Diencephalon (tissue), 1 donor: ENCODE data around the gene INVS. TPM values are rescaled to one million over a fixed set of nuclear protein-coding genes. Genes with fewer than 3 reads are reported as not detected.

ENCODE experiments used
- small RNA-seq: library from RNA; depleted of rRNA; stranded (forward); fragments of <200 nt; gene quantifications from one replicate; pipeline ENCODE3, GENCODE V24; 2014
- total RNA-seq: library from RNA; depleted of rRNA; stranded (reverse); fragments of >200 nt; gene quantifications from one replicate; pipeline ENCODE4 v1.2.3, GENCODE V29; 2014

The INVS gene, protein sequence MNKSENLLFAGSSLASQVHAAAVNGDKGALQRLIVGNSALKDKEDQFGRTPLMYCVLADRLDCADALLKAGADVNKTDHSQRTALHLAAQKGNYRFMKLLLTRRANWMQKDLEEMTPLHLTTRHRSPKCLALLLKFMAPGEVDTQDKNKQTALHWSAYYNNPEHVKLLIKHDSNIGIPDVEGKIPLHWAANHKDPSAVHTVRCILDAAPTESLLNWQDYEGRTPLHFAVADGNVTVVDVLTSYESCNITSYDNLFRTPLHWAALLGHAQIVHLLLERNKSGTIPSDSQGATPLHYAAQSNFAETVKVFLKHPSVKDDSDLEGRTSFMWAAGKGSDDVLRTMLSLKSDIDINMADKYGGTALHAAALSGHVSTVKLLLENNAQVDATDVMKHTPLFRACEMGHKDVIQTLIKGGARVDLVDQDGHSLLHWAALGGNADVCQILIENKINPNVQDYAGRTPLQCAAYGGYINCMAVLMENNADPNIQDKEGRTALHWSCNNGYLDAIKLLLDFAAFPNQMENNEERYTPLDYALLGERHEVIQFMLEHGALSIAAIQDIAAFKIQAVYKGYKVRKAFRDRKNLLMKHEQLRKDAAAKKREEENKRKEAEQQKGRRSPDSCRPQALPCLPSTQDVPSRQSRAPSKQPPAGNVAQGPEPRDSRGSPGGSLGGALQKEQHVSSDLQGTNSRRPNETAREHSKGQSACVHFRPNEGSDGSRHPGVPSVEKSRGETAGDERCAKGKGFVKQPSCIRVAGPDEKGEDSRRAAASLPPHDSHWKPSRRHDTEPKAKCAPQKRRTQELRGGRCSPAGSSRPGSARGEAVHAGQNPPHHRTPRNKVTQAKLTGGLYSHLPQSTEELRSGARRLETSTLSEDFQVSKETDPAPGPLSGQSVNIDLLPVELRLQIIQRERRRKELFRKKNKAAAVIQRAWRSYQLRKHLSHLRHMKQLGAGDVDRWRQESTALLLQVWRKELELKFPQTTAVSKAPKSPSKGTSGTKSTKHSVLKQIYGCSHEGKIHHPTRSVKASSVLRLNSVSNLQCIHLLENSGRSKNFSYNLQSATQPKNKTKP
- 23.3 TPM for total RNA-seq

DNA sequence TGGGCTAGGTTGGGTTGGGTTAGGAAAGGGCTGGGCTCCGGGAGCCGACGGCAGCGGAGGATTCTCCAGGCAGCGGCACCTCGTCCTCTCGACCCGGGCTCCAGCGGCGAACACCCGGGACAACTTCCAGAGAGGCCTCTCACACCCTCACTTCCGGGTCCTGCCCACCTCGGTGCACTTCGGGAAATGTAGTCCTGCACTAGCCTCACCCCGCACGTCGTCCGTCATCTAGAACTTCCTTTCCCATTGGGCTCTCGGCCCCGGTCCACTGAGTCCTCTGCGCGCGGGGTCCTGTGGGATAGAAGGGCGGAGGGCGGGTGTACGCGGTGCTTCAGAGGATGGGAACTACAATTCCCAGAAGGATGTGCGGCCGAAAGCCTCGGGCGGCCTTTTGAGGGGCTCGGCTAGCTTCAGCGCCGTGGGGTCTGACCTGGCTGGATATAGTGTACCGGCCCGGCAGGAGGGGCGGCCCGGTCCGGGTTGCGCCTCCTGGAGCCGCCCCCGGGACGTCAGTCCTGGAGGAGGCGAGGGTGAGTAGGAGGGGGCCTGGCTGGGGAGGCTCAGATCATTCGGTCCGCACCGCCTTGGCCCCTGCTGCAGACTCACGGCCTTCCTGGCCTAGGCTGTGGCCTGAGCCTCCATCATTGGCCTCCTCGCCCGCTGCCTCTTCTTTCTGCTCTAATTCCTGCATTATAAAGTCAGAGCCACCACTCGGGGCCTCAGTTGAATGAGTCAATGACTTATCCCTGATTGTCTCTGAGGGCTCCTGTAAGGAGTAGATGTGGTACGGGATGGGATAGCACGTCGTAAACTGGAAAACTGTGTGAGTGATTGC lies at the start of gene INVS, which contains the start of gene ERP44:
Gene INVS (plus strand): TSS at position 357 of the 835 bp plus-strand sequence. CDS start 5,279 bp downstream, outside the sequence.
Gene ERP44 (minus strand): TSS at position 114 of the 835 bp plus-strand sequence. CDS start 160 bp downstream, outside the sequence.

Small RNAs within 50 kb of the gene (small RNA-seq; reads per million reads assigned to genes)
- not detected for gene RN7SL75P

Other genes starting within 250 kb of the INVS start
- gene STX17, start 192.6 kb upstream of the INVS start, total RNA-seq = 24.0 TPM
- gene ERP44, start 243 bp upstream of the INVS start, total RNA-seq = 29.3 TPM